H9 (cell line): ENCODE results near the gene ETV5. TPM values are rescaled to one million over a fixed set of nuclear protein-coding genes. Genes with fewer than 3 reads are reported as not detected.

Experiments
- DNase-seq: peaks from one replicate; pipeline ENCODE4 v3.0.0-alpha.2; 2017
- H2AFZ ChIP-seq: one replicate; pipeline ENCODE4 v1.6.1; 2013; ENCODE audit warnings: mild to moderate bottlenecking, low read length, control low read depth, moderate library complexity
- H2AK5ac ChIP-seq: 2 replicates; pipeline ENCODE4 v1.6.1; 2013; ENCODE audit warnings: low read length, control low read depth, mixed read lengths; ENCODE audit not compliant: insufficient read length
- H2BK120ac ChIP-seq: one replicate; pipeline ENCODE4 v1.6.1; 2013; ENCODE audit warnings: low read depth, mild to moderate bottlenecking, low read length, control low read depth, inconsistent platforms; ENCODE audit not compliant: poor library complexity, severe bottlenecking
- H2BK12ac ChIP-seq: 2 replicates; pipeline ENCODE4 v1.6.1; 2013; ENCODE audit warnings: low read length, control low read depth, mixed read lengths, low read depth; ENCODE audit not compliant: insufficient read length
- H2BK15ac ChIP-seq: 2 replicates; pipeline ENCODE4 v1.6.1; 2013; ENCODE audit warnings: low read depth, low read length, control low read depth
- H2BK20ac ChIP-seq: one replicate; pipeline ENCODE4 v1.6.1; 2013; ENCODE audit warnings: low read depth, mild to moderate bottlenecking, low read length, control low read depth, inconsistent platforms; ENCODE audit not compliant: poor library complexity, severe bottlenecking
- H2BK5ac ChIP-seq: 2 replicates; pipeline ENCODE4 v1.6.1; 2013; ENCODE audit warnings: low read length, control low read depth, mixed read lengths; ENCODE audit not compliant: insufficient read length
- H3K14ac ChIP-seq: 2 replicates; pipeline ENCODE4 v1.6.1; 2013; ENCODE audit warnings: low read length, control low read depth; ENCODE audit not compliant: insufficient read depth
- H3K18ac ChIP-seq: 2 replicates; pipeline ENCODE4 v1.6.1; 2013; ENCODE audit warnings: low read depth, mild to moderate bottlenecking, mixed read lengths, low read length, control low read depth; ENCODE audit not compliant: insufficient read length
- H3K23ac ChIP-seq: 2 replicates; pipeline ENCODE4 v1.6.1; 2013; ENCODE audit warnings: low read length, control low read depth, mixed read lengths, low read depth; ENCODE audit not compliant: insufficient read length
- H3K23me2 ChIP-seq: 2 replicates; pipeline ENCODE4 v1.6.1; 2013; ENCODE audit warnings: low read depth, mild to moderate bottlenecking, mixed read lengths, low read length, control low read depth; ENCODE audit not compliant: insufficient read length, poor library complexity, severe bottlenecking
- H3K27ac ChIP-seq: 2 replicates; pipeline ENCODE4 v1.5.1; 2013; ENCODE audit warnings: low read length, control low read depth, mixed read lengths, low read depth; ENCODE audit not compliant: insufficient read length
- H3K27me3 ChIP-seq: 2 replicates; pipeline ENCODE4 v1.6.1; 2013; ENCODE audit warnings: low read length, control low read depth, inconsistent platforms; ENCODE audit not compliant: insufficient read depth
- H3K4ac ChIP-seq: 2 replicates; pipeline ENCODE4 v1.6.1; 2013; ENCODE audit warnings: low read depth, mild to moderate bottlenecking, control low read depth, inconsistent platforms, low read length, moderate library complexity
- H3K4me1 ChIP-seq: 2 replicates; pipeline ENCODE4 v1.6.1; 2013; ENCODE audit warnings: low read length, control low read depth, inconsistent platforms; ENCODE audit not compliant: insufficient read depth
- H3K4me2 ChIP-seq: 2 replicates; pipeline ENCODE4 v1.6.1; 2013; ENCODE audit warnings: low read length, control low read depth, mixed read lengths; ENCODE audit not compliant: insufficient read length, insufficient read depth
- H3K56ac ChIP-seq: 2 replicates; pipeline ENCODE4 v1.6.1; 2013; ENCODE audit warnings: low read depth, mild to moderate bottlenecking, mixed read lengths, low read length, control low read depth; ENCODE audit not compliant: insufficient read length
- H3K79me1 ChIP-seq: 2 replicates; pipeline ENCODE4 v1.6.1; 2013; ENCODE audit warnings: low read depth, mild to moderate bottlenecking, moderate library complexity, low read length, control low read depth, inconsistent platforms; ENCODE audit not compliant: insufficient read depth, poor library complexity, severe bottlenecking
- H3K79me2 ChIP-seq: 2 replicates; pipeline ENCODE4 v1.6.1; 2013; ENCODE audit warnings: low read length, control low read depth, inconsistent platforms; ENCODE audit not compliant: insufficient read depth
- H3K9ac ChIP-seq: 2 replicates; pipeline ENCODE4 v1.6.1; 2013; ENCODE audit warnings: low read length, control low read depth, mixed read lengths; ENCODE audit not compliant: insufficient read length; ENCODE audit errors: extremely low read depth
- H3K9me3 ChIP-seq: one replicate; pipeline ENCODE4 v1.6.1; 2013; ENCODE audit warnings: low read depth, low read length, inconsistent platforms; ENCODE audit not compliant: control insufficient read depth
- H3T11ph ChIP-seq: one replicate; pipeline ENCODE4 v1.6.1; 2013; ENCODE audit warnings: mild to moderate bottlenecking, low read length, control low read depth, inconsistent platforms
- H4K20me1 ChIP-seq: one replicate; pipeline ENCODE4 v1.6.1; 2013; ENCODE audit not compliant: control insufficient read depth, insufficient read length, insufficient read depth
- H4K5ac ChIP-seq: 2 replicates; pipeline ENCODE4 v1.6.1; 2013; ENCODE audit warnings: low read depth, mild to moderate bottlenecking, mixed read lengths, low read length, control low read depth; ENCODE audit not compliant: insufficient read length
- H4K8ac ChIP-seq: replicated peaks from 2 replicates; pipeline ENCODE4 v1.6.1; 2013; ENCODE audit warnings: low read length, control low read depth, mixed read lengths, low read depth; ENCODE audit not compliant: insufficient read length
- H4K91ac ChIP-seq: 2 replicates; pipeline ENCODE4 v1.6.1; 2013; ENCODE audit warnings: low read depth, mild to moderate bottlenecking, moderate library complexity, mixed read lengths, low read length, control low read depth; ENCODE audit not compliant: insufficient read length
- H3K27ac Mint-ChIP-seq, 3 experiments: 2 replicates in 2 of 3; 3 replicates in 1 of 3; pipeline ENCODE4 v1.8.0; 2020 to 2021; ENCODE audit warnings: mixed read lengths in 3 of 3, mild to moderate bottlenecking in 1 of 3, moderate library complexity in 1 of 3
- H3K27me3 Mint-ChIP-seq: 2 replicates; pipeline ENCODE4 v1.8.0; 2021; ENCODE audit warnings: low read depth, mild to moderate bottlenecking, moderate library complexity, mixed read lengths
- H3K36me3 Mint-ChIP-seq, 3 experiments: 2 replicates in 2 of 3; 3 replicates in 1 of 3; pipeline ENCODE4 v1.8.0; 2020 to 2021; ENCODE audit warnings: low read depth in 3 of 3, mixed read lengths in 3 of 3; ENCODE audit not compliant: insufficient read depth in 1 of 3
- H3K4me1 Mint-ChIP-seq, 2 experiments: 2 replicates each; pipeline ENCODE4 v1.8.0; 2020; ENCODE audit warnings: mixed read lengths in 2 of 2
- H3K4me3 Mint-ChIP-seq, 2 experiments: 2 replicates in 1 of 2; 3 replicates in 1 of 2; pipeline ENCODE4 v1.8.0; 2020 to 2021; ENCODE audit warnings: mild to moderate bottlenecking in 2 of 2, mixed read lengths in 2 of 2, moderate library complexity in 1 of 2
- H3K9me3 Mint-ChIP-seq, 2 experiments: 2 replicates in 1 of 2; 3 replicates in 1 of 2; pipeline ENCODE4 v1.8.0; 2020; ENCODE audit warnings: mild to moderate bottlenecking in 2 of 2, mixed read lengths in 2 of 2, moderate library complexity in 1 of 2
- WGBS: extraction: QIAGEN DNeasy Blood & Tissue Kit; methylation state at CpG from one replicate; pipeline ENCODE4 v1.1.7; 2013; ENCODE audit warnings: missing lambda C conversion rate, low lambda C conversion rate, mixed read lengths; ENCODE audit not compliant: insufficient read length; ENCODE audit errors: extremely low coverage; 5-methylcytosine and 5-hydroxymethylcytosine counted together
- total RNA-seq: library from RNA; stranded (reverse); gene quantifications from 2 replicates; pipeline ENCODE4 v1.2.1, GENCODE V29; 2021
- TF ChIP-seq, protein P1 (sequence below): fragments of 200-600 bp; sonication (generic); conservative IDR thresholded peaks from 3 replicates; pipeline ENCODE4 v1.8.0; 2021; ENCODE audit warnings: antibody characterized with exemption, mild to moderate bottlenecking

The ETV5 gene
- total RNA-seq, 1 experiment from 2014 or later: 7.7 TPM

GRCh38 chr3:186144257-186144656 lies 35.4 kb upstream of the ETV5 start:
- Histone ChIP-seq H3K79me2 (no peaks in the 10 kb centered on the region), H3K23ac (no peak overlapping the region), H4K91ac (no peak overlapping the region), H3K9ac (no peak overlapping the region), H2BK15ac (no peak overlapping the region), H2BK120ac (no peak overlapping the region), H3K79me1 (no peaks in the 10 kb centered on the region), H3K23me2 (no peaks in the 10 kb centered on the region), H3K4ac (no peak overlapping the region), H2BK5ac (no peak overlapping the region), H3K27ac (no peak overlapping the region), H2BK20ac (no peak overlapping the region), H3K56ac (no peak overlapping the region), H4K20me1 (no peaks in the 10 kb centered on the region), H3K9me3 (no peaks in the 10 kb centered on the region), H2AK5ac (no peak overlapping the region), H2BK12ac (no peak overlapping the region), H3K27me3 (no peaks in the 10 kb centered on the region), H3K4me1 (no peaks in the 10 kb centered on the region), H3K4me2 (no peak overlapping the region), H4K8ac (no peak overlapping the region), H3K14ac (no peak overlapping the region), H3K18ac (no peak overlapping the region), H2AFZ (no peak overlapping the region), H3T11ph (no peak overlapping the region), H4K5ac (no peak overlapping the region)
- Mint-ChIP-seq H3K36me3 (no peaks in the 10 kb centered on the region), H3K4me3 (no peak overlapping the region), H3K4me1 (peaks cover 0 to 9% of the 10 kb centered on the region in 2 experiments; a peak in 2 of 4 replicates), H3K9me3 (no peaks in the 10 kb centered on the region), H3K27me3 (peaks cover 64% of the 10 kb centered on the region), H3K27ac (no peak overlapping the region)
- TF ChIP-seq, protein P1, sequence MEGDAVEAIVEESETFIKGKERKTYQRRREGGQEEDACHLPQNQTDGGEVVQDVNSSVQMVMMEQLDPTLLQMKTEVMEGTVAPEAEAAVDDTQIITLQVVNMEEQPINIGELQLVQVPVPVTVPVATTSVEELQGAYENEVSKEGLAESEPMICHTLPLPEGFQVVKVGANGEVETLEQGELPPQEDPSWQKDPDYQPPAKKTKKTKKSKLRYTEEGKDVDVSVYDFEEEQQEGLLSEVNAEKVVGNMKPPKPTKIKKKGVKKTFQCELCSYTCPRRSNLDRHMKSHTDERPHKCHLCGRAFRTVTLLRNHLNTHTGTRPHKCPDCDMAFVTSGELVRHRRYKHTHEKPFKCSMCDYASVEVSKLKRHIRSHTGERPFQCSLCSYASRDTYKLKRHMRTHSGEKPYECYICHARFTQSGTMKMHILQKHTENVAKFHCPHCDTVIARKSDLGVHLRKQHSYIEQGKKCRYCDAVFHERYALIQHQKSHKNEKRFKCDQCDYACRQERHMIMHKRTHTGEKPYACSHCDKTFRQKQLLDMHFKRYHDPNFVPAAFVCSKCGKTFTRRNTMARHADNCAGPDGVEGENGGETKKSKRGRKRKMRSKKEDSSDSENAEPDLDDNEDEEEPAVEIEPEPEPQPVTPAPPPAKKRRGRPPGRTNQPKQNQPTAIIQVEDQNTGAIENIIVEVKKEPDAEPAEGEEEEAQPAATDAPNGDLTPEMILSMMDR: no peak
- WGBS: no CpG with 5 or more reads among the region's 5 CpGs
- no peak for DNase-seq
